ENCODE results near the gene FOLR1. TPM values are rescaled to one million over a fixed set of nuclear protein-coding genes. Genes with fewer than 3 reads are reported as not detected.

The FOLR1 gene
- total RNA-seq: 0.33 TPM in 1 of 2 replicates, not detected in the other

GRCh38 chr11:72191961-72192381, at the start of gene FOLR1:
FOLR1 (plus strand) TSS chr11:72192140; CDS start chr11:72192174, 34 bp downstream.

GRCh38 chr11:72216638-72217037, 24.7 kb downstream of the FOLR1 start, which contains the start of gene FOLR2:
FOLR2 (plus strand) TSS chr11:72216794; CDS start chr11:72218585, 1,791 bp downstream.

GRCh38 chr11:72224564-72225410, 32.8 kb downstream of the FOLR1 start, which contains the start of gene INPPL1:
INPPL1 (plus strand) TSS chr11:72224767; CDS start chr11:72224985, 218 bp downstream.

GRCh38 chr11:72244060-72244360, 52.1 kb downstream of the FOLR1 start, which contains the start of gene PHOX2A:
PHOX2A (minus strand) TSS chr11:72244176; CDS start chr11:72244004, 172 bp downstream.

Other genes with a start within 250 kb of the FOLR1 start
- gene IL18BP, start 193.2 kb upstream of the FOLR1 start, total RNA-seq: 2.8 and 3.8 TPM in 2 replicates
- 184 and 259 TPM in 2 replicates for gene NUMA1, start 111.6 kb upstream of the FOLR1 start, total RNA-seq
- gene LRRC51, start 111.3 kb upstream of the FOLR1 start, total RNA-seq: 6.4 and 8.1 TPM in 2 replicates
- gene LAMTOR1, start 88.8 kb upstream of the FOLR1 start, total RNA-seq: 97.3 and 114 TPM in 2 replicates
- gene TOMT, start 86.2 kb upstream of the FOLR1 start, total RNA-seq: 0.17 TPM in 1 of 2 replicates, not detected in the other
- 19.2 and 33.0 TPM in 2 replicates for gene ANAPC15, start 79.4 kb upstream of the FOLR1 start, total RNA-seq
- 1.3 and 1.8 TPM in 2 replicates for gene FOLR3, start 56.4 kb upstream of the FOLR1 start, total RNA-seq
- gene FOLR2, start 24.7 kb downstream of the FOLR1 start, total RNA-seq: not detected in 2 replicates
- gene INPPL1, start 32.6 kb downstream of the FOLR1 start, total RNA-seq: 52.9 and 112 TPM in 2 replicates
- not detected in 2 replicates for gene PHOX2A, start 52.0 kb downstream of the FOLR1 start, total RNA-seq
- gene CLPB, start 242.4 kb downstream of the FOLR1 start, total RNA-seq: 42.5 and 43.2 TPM in 2 replicates